ENCODE data around the gene OR2H1.

The OR2H1 gene

DNA sequence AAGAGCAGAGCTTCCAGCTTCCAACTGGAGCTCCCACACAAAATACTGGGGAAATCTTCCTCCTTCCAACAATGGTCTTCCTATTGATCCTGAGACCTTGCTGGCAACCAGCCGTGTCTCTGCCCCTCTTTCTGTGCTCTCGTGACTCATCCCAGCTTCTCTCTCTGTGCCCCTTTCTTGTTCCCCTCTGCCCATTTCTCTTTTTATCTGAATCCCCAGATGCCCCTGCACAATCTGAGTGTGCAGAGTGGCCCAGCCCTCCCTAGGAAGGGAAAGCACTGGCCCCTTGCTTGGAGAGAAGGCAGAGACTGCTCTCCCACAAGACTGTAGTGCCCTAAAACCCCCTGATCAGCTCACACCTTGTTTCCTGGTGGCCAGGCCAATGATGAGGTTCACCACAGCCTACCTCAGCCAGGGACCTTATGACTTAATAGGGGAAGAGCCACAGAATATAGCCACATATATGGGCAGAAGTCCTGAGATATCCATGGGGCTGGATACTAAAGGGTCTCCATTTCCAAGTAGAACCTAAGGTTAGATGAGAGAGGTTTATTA is 53.9 kb downstream of the OR2H1 start:
- DNase-seq (ENCODE audit: low read depth): no peak
